OCI-LY1 (cell line): Measurements from ENCODE around the gene SLC19A2.

Experiments
- H2AFZ ChIP-seq: fragments of 200-600 bp; sonication (generic), shearing (Covaris generic); 2 replicates; pipeline ENCODE4 v1.6.0; 2014; ENCODE audit warnings: antibody characterized with exemption, mild to moderate bottlenecking, low read length
- H3F3A ChIP-seq: fragments of 200-600 bp; sonication (generic), shearing (Covaris generic); 2 replicates; pipeline ENCODE4 v1.6.0; 2014; ENCODE audit warnings: mild to moderate bottlenecking, antibody characterized with exemption, low read length, moderate library complexity; ENCODE audit not compliant: insufficient read depth
- H3K27ac ChIP-seq: fragments of 200-600 bp; sonication (generic); 2 replicates; pipeline ENCODE4 v1.5.1; 2014; ENCODE audit warnings: low read length, mixed run types, mild to moderate bottlenecking, low read depth; ENCODE audit not compliant: poor library complexity, severe bottlenecking
- H3K27me3 ChIP-seq: fragments of 200-600 bp; sonication (generic); 2 replicates; pipeline ENCODE4 v1.6.0; 2014; ENCODE audit warnings: antibody characterized with exemption, mild to moderate bottlenecking, low read length, moderate library complexity; ENCODE audit not compliant: insufficient read depth
- H3K36me3 ChIP-seq: fragments of 200-600 bp; sonication (generic); 2 replicates; pipeline ENCODE4 v1.6.1; 2014; ENCODE audit warnings: mild to moderate bottlenecking, antibody characterized with exemption, low read length, moderate library complexity, mixed read lengths; ENCODE audit not compliant: insufficient read depth
- H3K4me1 ChIP-seq: fragments of 200-600 bp; sonication (generic); 2 replicates; pipeline ENCODE4 v1.5.1; 2014; ENCODE audit warnings: mild to moderate bottlenecking, low read length, moderate library complexity; ENCODE audit not compliant: insufficient read depth, severe bottlenecking
- H3K4me2 ChIP-seq: fragments of 200-600 bp; sonication (generic), shearing (Covaris generic); 2 replicates; pipeline ENCODE4 v1.6.1; 2014; ENCODE audit warnings: low read length
- H3K4me3 ChIP-seq: fragments of 200-600 bp; sonication (generic); 2 replicates; pipeline ENCODE4 v1.5.1; 2014; ENCODE audit warnings: low read length, low read depth, mild to moderate bottlenecking, mixed read lengths; ENCODE audit not compliant: poor library complexity, severe bottlenecking
- H3K79me2 ChIP-seq: fragments of 200-600 bp; shearing (Covaris generic); 2 replicates; pipeline ENCODE4 v1.6.1; 2016; ENCODE audit warnings: mixed run types, low read length, mixed read lengths; ENCODE audit not compliant: insufficient read depth
- H3K9ac ChIP-seq: fragments of 200-600 bp; sonication (generic), shearing (Covaris generic); 2 replicates; pipeline ENCODE4 v1.6.1; 2014; ENCODE audit warnings: mild to moderate bottlenecking, low read length, mixed read lengths
- H3K9me2 ChIP-seq: fragments of 200-600 bp; sonication (generic), shearing (Covaris generic); 2 replicates; pipeline ENCODE4 v1.6.1; 2014; ENCODE audit warnings: low read depth, mild to moderate bottlenecking, low read length, mixed read lengths
- H3K9me3 ChIP-seq: fragments of 200-600 bp; shearing (Covaris generic); 2 replicates; pipeline ENCODE4 v1.6.1; 2014; ENCODE audit warnings: low read length, mixed read lengths
- H4K20me1 ChIP-seq: fragments of 200-600 bp; sonication (generic), shearing (Covaris generic); 2 replicates; pipeline ENCODE4 v1.6.0; 2016; ENCODE audit warnings: mild to moderate bottlenecking, low read length; ENCODE audit not compliant: insufficient read depth
- CTCF ChIP-seq: fragments of 200-600 bp; sonication (generic), shearing (Covaris generic); IDR thresholded peaks from 2 replicates; pipeline ENCODE4 v1.5.1; 2017; ENCODE audit warnings: mild to moderate bottlenecking, antibody characterized with exemption, low read length, moderate library complexity, mixed read lengths
- EZH2 ChIP-seq: fragments of 200-600 bp; sonication (generic), shearing (Covaris generic); IDR thresholded peaks from 2 replicates; pipeline ENCODE4 v1.8.0; 2017; ENCODE audit warnings: borderline replicate concordance, mixed run types, mild to moderate bottlenecking, antibody characterized with exemption, low read length, moderate library complexity, mixed read lengths

Gene SLC19A2

GRCh38 chr1:169487133-169487532 is 1.4 kb upstream of the SLC19A2 start:
- H3K4me1 ChIP-seq = peaks cover 37% of the 10 kb centered on the region
- H3F3A ChIP-seq = no peaks in the 10 kb centered on the region
- H4K20me1 ChIP-seq = no peaks in the 10 kb centered on the region
- H2AFZ ChIP-seq = no peak overlapping the region
- peak overlapping the region; percentile 85 for H3K4me3 ChIP-seq
- no peaks in the 10 kb centered on the region for H3K36me3 ChIP-seq
- H3K9ac ChIP-seq = no peak overlapping the region
- TF ChIP-seq EZH2 = no peak
- no peaks in the 10 kb centered on the region for H3K27me3 ChIP-seq
- H3K9me3 ChIP-seq = no peaks in the 10 kb centered on the region
- no peak overlapping the region for H3K27ac ChIP-seq
- H3K79me2 ChIP-seq = no peaks in the 10 kb centered on the region
- peak overlapping the region; percentile 77 for H3K4me2 ChIP-seq
- H3K9me2 ChIP-seq = no peaks in the 10 kb centered on the region

GRCh38 chr1:169486281-169487051 is 722 bp upstream of the SLC19A2 start:
- no peaks in the 10 kb centered on the region for H3K9me2 ChIP-seq
- H2AFZ ChIP-seq = peak overlapping the region; percentile 73
- peak overlapping the region; percentile 64 for H3K9ac ChIP-seq
- H3F3A ChIP-seq = no peaks in the 10 kb centered on the region
- H3K4me2 ChIP-seq = peak overlapping the region; percentile 77
- peak overlapping the region; percentile 85 for H3K4me3 ChIP-seq
- no peaks in the 10 kb centered on the region for H3K36me3 ChIP-seq
- no peak overlapping the region for H3K27ac ChIP-seq
- H4K20me1 ChIP-seq = no peaks in the 10 kb centered on the region
- TF ChIP-seq CTCF = no peak
- no peak for TF ChIP-seq EZH2
- no peaks in the 10 kb centered on the region for H3K27me3 ChIP-seq
- no peaks in the 10 kb centered on the region for H3K79me2 ChIP-seq
- peaks cover 37% of the 10 kb centered on the region for H3K4me1 ChIP-seq
- H3K9me3 ChIP-seq = no peaks in the 10 kb centered on the region

GRCh38 chr1:169484683-169485430 is 887 bp downstream of the SLC19A2 start:
- H3K9ac ChIP-seq = peak overlapping the region; percentile 79
- peak overlapping the region; percentile 77 for H3K4me2 ChIP-seq
- TF ChIP-seq CTCF (no peak), EZH2 (no peak)
- H3K27me3 ChIP-seq = no peaks in the 10 kb centered on the region
- peak overlapping the region; percentile 62; the same call in 1 of the 2 replicates for H2AFZ ChIP-seq
- H3K36me3 ChIP-seq = no peaks in the 10 kb centered on the region
- no peaks in the 10 kb centered on the region for H3F3A ChIP-seq
- H3K4me3 ChIP-seq = peak overlapping the region; percentile 85
- no peaks in the 10 kb centered on the region for H4K20me1 ChIP-seq
- H3K9me2 ChIP-seq = no peaks in the 10 kb centered on the region
- H3K27ac ChIP-seq = no peak overlapping the region
- H3K79me2 ChIP-seq = no peaks in the 10 kb centered on the region
- peaks cover 37% of the 10 kb centered on the region for H3K4me1 ChIP-seq
- H3K9me3 ChIP-seq = no peaks in the 10 kb centered on the region
